Measurements from ENCODE around the gene CORO6.

Gene CORO6

DNA sequence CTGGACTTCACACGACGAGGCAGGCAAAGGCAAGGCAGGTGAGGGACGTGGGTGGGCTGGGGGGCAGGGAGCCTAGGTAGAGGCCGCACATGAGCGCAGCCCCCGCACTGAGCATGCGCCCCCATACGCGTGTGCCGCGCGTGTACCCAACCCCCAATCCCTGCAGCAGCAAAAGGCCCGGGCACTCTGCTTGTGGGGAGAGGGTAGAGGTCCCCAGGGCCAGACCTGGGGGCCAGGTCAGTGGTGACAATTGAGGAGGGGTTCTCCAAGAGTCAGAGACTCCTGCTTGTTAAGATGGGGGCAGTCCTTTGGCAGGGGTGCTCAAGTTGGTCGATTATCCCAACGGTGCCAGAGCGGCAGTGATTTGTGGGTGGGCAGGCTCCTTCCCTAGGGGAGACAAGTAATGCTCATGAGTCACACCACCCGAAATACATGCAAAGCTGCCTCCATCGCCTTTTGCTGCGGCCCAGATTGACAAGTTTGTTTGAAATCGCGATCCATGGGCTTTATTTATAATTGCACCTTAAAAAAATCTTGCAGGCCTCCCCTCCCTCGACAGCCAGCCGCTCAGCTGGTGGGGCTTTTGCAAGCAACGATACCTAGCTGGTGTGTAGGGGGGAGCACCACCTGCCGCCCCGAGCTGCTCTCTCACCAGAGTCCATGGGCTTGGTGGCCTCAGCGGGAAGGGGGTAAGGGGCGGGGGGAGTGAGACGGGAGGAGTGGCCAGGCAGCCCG is 32.1 kb downstream of the CORO6 start:
- Histone ChIP-seq H4K20me1 (ENCODE audit: insufficient read depth, low read length) (no peaks in the 10 kb centered on the region), H2AFZ (ENCODE audit: low read length) (peak overlapping the region; percentile 29; the same call in 1 of the 2 replicates), H3K4me1 (ENCODE audit: insufficient read depth, low read length, severe bottlenecking) (peaks cover 72% of the 10 kb centered on the region), H3K27me3 (ENCODE audit: insufficient read depth, low read length) (no peaks in the 10 kb centered on the region), H3K79me2 (ENCODE audit: insufficient read depth, low read length) (peaks cover 9% of the 10 kb centered on the region; the same call in 1 of the 2 replicates), H3K9ac (ENCODE audit: low read length) (peak overlapping the region; percentile 93), H3F3A (ENCODE audit: insufficient read depth, low read length) (no peaks in the 10 kb centered on the region), H3K27ac (ENCODE audit: low read depth, low read length, poor library complexity, severe bottlenecking) (peak overlapping the region; percentile 87), H3K4me2 (ENCODE audit: low read length) (peak overlapping the region; percentile 99), H3K36me3 (ENCODE audit: insufficient read depth, low read length) (no peaks in the 10 kb centered on the region), H3K9me3 (ENCODE audit: low read length) (no peaks in the 10 kb centered on the region), H3K4me3 (ENCODE audit: low read depth, low read length, poor library complexity, severe bottlenecking) (peak overlapping the region; percentile 85), H3K9me2 (ENCODE audit: low read depth, low read length) (no peaks in the 10 kb centered on the region)
- no peak for TF ChIP-seq EZH2 (IDR thresholded peaks at IDR 0.05; ENCODE audit: borderline replicate concordance, low read length)
- TF ChIP-seq, protein P1, sequence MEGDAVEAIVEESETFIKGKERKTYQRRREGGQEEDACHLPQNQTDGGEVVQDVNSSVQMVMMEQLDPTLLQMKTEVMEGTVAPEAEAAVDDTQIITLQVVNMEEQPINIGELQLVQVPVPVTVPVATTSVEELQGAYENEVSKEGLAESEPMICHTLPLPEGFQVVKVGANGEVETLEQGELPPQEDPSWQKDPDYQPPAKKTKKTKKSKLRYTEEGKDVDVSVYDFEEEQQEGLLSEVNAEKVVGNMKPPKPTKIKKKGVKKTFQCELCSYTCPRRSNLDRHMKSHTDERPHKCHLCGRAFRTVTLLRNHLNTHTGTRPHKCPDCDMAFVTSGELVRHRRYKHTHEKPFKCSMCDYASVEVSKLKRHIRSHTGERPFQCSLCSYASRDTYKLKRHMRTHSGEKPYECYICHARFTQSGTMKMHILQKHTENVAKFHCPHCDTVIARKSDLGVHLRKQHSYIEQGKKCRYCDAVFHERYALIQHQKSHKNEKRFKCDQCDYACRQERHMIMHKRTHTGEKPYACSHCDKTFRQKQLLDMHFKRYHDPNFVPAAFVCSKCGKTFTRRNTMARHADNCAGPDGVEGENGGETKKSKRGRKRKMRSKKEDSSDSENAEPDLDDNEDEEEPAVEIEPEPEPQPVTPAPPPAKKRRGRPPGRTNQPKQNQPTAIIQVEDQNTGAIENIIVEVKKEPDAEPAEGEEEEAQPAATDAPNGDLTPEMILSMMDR (IDR thresholded peaks at IDR 0.05; ENCODE audit: low read length) = no peak

DNA sequence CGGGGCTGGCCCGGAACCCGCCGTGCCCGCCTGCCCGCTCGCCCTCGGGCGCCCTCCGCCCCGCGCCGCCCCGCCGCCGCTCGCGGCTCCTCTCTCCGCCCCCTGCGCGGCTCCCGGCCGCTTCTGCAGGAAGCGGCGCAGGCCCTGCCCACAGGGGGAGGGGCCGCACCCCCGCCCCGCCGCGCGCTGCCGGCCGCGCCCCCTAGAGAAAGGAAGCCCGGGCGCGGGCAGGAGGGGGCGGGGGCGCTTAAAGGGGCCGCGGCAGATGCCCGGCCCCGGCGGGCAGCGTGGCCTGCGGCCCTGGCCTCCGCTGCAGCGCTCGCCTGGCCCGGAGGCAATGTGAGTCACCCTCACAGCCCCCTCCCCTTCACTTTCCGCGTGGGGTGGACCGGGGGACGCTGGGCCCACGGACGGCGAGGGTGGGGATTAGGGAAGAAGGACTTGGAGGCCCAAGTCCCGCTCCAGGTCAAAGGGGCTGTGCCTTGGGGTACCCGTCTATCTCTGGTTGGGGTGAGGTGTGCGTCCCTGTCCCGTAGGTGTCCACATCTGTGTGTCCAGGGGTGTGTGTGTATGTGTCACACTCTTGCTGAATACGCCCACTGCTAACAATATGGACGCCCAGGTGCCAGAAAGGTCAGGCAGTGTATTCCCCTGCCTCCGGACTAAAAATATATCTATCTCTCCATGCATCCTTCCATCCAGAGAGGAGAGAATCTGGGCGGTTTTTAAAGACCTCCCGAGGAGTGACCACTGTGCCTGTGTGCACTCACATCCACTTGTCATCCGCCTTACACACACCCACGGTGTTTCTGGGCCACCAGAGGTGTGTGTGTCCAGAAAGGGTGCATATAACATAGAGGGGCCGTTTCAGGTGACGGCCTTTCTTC is 32.9 kb downstream of the CORO6 start, which contains the start of gene GIT1:
TSS of gene GIT1 (minus strand) at position 125 of the 887 bp plus-strand sequence. CDS start 270 bp downstream, outside the sequence.
- no peaks in the 10 kb centered on the region for H4K20me1 ChIP-seq (ENCODE audit: insufficient read depth, low read length)
- H3K4me1 ChIP-seq (ENCODE audit: insufficient read depth, low read length, severe bottlenecking) = peaks cover 80% of the 10 kb centered on the region
- peak within 1 kb of the TSS; percentile 93 for H3K9ac ChIP-seq (ENCODE audit: low read length)
- peak within 1 kb of the TSS; percentile 99 for H3K4me2 ChIP-seq (ENCODE audit: low read length)
- H3K9me2 ChIP-seq (ENCODE audit: low read depth, low read length) = no peaks in the 10 kb centered on the region
- no peaks in the 10 kb centered on the region for H3K36me3 ChIP-seq (ENCODE audit: insufficient read depth, low read length)
- H3K79me2 ChIP-seq (ENCODE audit: insufficient read depth, low read length) = peaks cover 9% of the 10 kb centered on the region; the same call in 1 of the 2 replicates
- H3K27ac ChIP-seq (ENCODE audit: low read depth, low read length, poor library complexity, severe bottlenecking) = peak within 1 kb of the TSS; percentile 87
- TF ChIP-seq EZH2 (IDR thresholded peaks at IDR 0.05; ENCODE audit: borderline replicate concordance, low read length) = no peak
- TF ChIP-seq, protein P1 (IDR thresholded peaks at IDR 0.05; ENCODE audit: low read length) = no peak
- H2AFZ ChIP-seq (ENCODE audit: low read length) = peak within 1 kb of the TSS; percentile 29; the same call in 1 of the 2 replicates
- H3K9me3 ChIP-seq (ENCODE audit: low read length) = no peaks in the 10 kb centered on the region
- H3K27me3 ChIP-seq (ENCODE audit: insufficient read depth, low read length) = no peaks in the 10 kb centered on the region
- peak within 1 kb of the TSS; percentile 94 for H3K4me3 ChIP-seq (ENCODE audit: low read depth, low read length, poor library complexity, severe bottlenecking)
- no peaks in the 10 kb centered on the region for H3F3A ChIP-seq (ENCODE audit: insufficient read depth, low read length)

DNA sequence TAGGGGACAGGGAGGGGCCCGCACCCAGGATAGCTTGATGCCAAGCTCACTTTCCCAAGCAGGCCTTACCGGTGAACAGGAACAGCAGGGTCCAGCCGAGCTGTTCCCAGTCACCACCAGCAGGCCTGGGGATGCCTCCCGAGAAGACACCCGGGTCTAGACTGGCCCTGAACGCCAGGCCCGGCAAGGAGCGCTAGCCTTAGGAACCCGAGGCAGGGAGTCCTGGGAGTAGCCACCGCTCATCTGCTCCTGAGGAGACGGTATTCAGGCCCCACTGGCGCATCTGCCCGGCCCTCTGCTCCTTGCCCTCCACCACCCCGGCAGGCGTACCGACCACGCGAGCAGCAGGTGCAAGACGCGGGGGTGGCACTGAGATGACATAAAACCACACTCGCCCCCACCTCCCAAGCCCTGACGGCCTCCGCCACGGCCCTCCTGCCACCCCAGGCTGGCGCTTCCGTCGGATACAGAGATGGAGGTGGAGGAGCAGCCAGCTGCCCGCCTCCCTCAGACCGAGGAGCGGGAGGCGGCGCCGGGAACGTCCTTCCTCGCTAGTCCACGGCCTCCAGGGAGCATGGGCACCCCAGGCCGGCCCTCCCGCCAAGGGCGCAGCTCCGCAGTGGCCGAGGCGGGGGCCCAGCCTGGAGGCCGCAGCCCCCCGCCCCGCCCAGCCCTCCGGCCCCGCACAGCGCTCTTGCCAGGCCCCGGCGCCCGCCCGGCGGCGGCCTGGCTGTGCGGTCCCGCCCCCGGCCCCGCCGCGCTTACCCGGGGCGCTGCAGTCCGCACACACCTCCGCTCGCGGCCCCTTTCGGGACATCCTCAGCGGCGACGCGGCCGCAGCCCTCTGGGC is 33.9 kb downstream of the CORO6 start:
- Histone ChIP-seq H3K9ac (ENCODE audit: low read length) (peak overlapping the region; percentile 88), H3K4me1 (ENCODE audit: insufficient read depth, low read length, severe bottlenecking) (peaks cover 83% of the 10 kb centered on the region), H4K20me1 (ENCODE audit: insufficient read depth, low read length) (no peaks in the 10 kb centered on the region), H3K27ac (ENCODE audit: low read depth, low read length, poor library complexity, severe bottlenecking) (peak overlapping the region; percentile 25), H3F3A (ENCODE audit: insufficient read depth, low read length) (no peaks in the 10 kb centered on the region), H3K79me2 (ENCODE audit: insufficient read depth, low read length) (peaks cover 9% of the 10 kb centered on the region; the same call in 1 of the 2 replicates), H3K9me2 (ENCODE audit: low read depth, low read length) (no peaks in the 10 kb centered on the region), H3K27me3 (ENCODE audit: insufficient read depth, low read length) (no peaks in the 10 kb centered on the region), H3K36me3 (ENCODE audit: insufficient read depth, low read length) (0 out of 2 replicates have a peak, but pooled peaks cover 2% of the 10 kb centered on the region), H3K4me2 (ENCODE audit: low read length) (peak overlapping the region; percentile 94), H3K9me3 (ENCODE audit: low read length) (no peaks in the 10 kb centered on the region), H2AFZ (ENCODE audit: low read length) (no peak overlapping the region), H3K4me3 (ENCODE audit: low read depth, low read length, poor library complexity, severe bottlenecking) (peak overlapping the region; percentile 94)
- TF ChIP-seq, protein P1 (IDR thresholded peaks at IDR 0.05; ENCODE audit: low read length) = no peak
- TF ChIP-seq EZH2 (IDR thresholded peaks at IDR 0.05; ENCODE audit: borderline replicate concordance, low read length) = no peak

Data from OCI-LY1 (cell line).